ENCODE results near the gene SFRP5.

SFRP5 gene

DNA sequence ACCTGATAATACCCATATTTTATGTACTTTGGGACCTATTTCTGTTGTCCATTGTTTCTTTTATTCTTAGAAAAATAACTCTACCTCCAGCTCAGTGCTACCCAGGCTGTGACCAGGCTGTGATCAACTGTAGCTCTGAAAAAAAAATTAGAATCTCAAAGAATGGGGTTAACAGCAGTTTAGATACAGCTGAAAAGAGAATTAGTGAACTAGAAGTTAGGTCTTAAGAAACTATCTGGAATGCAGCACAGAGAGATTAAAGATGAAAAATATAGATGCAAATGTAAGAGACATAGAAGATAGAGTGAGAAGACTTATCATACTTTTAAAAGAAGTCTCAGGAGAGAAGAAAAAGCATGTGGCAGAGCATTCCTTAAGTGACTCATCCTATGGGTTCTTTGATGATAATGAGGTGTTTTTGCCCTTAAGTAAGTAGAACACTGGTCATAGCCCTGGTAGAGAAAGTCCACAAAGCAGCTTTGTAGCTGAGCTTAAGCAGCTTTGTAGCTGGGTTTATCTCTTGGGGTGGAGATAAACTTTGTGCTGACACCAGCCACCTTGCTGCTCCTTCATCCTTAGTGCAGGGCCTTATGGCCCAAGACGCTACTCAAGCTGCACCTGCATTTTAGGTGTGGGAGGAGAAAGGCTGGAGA is 27.3 kb upstream of the SFRP5 start:
- TF ChIP-seq, protein P1, sequence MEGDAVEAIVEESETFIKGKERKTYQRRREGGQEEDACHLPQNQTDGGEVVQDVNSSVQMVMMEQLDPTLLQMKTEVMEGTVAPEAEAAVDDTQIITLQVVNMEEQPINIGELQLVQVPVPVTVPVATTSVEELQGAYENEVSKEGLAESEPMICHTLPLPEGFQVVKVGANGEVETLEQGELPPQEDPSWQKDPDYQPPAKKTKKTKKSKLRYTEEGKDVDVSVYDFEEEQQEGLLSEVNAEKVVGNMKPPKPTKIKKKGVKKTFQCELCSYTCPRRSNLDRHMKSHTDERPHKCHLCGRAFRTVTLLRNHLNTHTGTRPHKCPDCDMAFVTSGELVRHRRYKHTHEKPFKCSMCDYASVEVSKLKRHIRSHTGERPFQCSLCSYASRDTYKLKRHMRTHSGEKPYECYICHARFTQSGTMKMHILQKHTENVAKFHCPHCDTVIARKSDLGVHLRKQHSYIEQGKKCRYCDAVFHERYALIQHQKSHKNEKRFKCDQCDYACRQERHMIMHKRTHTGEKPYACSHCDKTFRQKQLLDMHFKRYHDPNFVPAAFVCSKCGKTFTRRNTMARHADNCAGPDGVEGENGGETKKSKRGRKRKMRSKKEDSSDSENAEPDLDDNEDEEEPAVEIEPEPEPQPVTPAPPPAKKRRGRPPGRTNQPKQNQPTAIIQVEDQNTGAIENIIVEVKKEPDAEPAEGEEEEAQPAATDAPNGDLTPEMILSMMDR (IDR thresholded peaks at IDR 0.05; ENCODE audit: control insufficient read depth, extremely low read depth, insufficient read depth), result no peak
- no peak overlapping the region for H3K4me3 ChIP-seq (ENCODE audit: low read depth, low read length)
- DNase-seq (ENCODE audit: low read depth), result no peak

DNA sequence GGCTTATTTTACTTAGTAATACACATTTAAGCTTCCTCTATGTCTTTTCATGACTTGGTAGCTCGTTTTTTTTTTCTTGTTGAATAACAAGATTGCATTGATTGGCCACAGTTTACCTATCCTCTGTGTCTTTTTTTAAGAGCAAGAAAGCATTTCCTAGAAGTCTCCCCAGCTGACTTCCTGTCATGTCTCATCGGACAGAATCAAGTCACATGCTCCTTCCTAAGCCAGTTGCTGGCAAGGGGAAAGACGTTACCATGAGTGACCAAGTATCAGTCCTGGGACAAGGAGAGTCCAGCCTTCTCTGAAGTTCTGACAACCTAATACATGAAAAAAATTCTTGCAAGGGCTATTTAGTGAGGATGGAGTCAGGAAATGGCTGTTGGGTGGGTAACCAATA is 24.9 kb upstream of the SFRP5 start:
- no peak overlapping the region for H3K4me3 ChIP-seq (ENCODE audit: low read depth, low read length)
- no peak for DNase-seq (ENCODE audit: low read depth)
- TF ChIP-seq, protein P1 (IDR thresholded peaks at IDR 0.05; ENCODE audit: control insufficient read depth, extremely low read depth, insufficient read depth), result no peak

DNA sequence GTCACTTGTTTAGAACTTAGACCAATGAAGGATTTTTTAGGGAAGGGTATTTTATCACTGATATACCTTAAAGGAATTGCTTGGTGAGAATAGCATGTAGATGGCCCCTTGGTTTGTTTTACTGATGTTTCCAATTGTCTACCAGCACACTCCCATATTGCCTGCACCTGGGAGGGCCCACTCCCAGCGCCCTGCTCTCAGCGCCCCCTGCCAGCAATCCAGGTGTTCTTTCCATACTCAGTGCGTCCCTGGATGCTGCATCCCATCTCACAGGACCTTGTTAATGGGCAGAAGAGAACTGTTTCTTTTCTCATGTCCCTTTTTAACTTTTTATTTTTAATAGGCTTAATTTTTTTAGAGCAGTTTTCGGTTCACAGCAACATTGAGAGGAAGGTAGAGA is 24.1 kb upstream of the SFRP5 start:
- no peak for DNase-seq (ENCODE audit: low read depth)
- TF ChIP-seq, protein P1 (IDR thresholded peaks at IDR 0.05; ENCODE audit: control insufficient read depth, extremely low read depth, insufficient read depth), result no peak

DNA sequence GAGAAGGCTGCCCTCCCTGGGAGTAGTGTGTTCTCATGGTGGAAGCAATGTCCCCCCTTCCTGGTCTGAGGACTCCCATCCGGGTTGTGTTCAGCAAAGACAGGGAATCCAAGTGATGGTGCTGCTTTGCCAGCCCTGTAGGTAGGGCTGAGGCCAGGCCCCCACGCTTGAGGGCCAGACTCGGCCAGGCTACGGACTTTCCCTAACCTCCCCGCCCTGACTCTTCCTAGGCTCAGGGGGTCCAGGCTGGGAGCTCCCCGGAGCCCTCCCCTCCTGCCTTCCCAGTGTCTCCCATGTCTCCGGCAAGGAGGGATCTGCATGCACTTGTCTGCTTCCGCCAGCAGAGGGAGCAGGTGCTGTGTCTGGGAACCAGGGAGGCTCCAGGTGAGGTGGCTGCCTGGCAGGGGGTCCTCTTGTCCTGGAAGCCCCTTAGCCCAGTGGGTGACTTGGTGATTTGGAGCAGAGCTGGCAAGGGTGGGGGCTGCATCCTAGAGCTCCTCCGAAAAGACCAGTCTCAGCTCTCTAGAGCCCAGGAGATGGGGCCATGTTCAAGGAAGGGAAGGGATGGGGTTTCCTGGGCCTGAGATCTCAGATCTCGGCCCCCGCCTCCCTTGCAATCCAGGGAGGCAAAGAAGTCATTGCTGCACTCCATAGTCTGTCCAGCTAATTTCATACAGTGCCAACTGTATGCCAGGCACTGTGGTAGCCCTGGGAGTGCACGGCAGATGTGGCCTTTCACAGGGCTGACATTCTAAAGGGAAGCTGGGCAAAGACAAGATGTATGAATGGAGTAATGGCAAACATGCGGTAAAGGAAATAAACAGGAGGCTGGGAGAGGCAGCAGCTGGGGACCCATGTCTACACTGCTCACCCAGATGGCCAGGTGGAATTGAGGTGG is 20.3 kb upstream of the SFRP5 start:
- H3K4me3 ChIP-seq (ENCODE audit: low read depth, low read length), result no peak overlapping the region
- TF ChIP-seq, protein P1 (IDR thresholded peaks at IDR 0.05; ENCODE audit: control insufficient read depth, extremely low read depth, insufficient read depth), result peak; percentile 94
- DNase-seq (ENCODE audit: low read depth), result no peak

More for the DNA sequence above, 24.1 kb upstream of the SFRP5 start:
- H3K4me3 ChIP-seq (ENCODE audit: low read depth, low read length), result no peak overlapping the region

DNA sequence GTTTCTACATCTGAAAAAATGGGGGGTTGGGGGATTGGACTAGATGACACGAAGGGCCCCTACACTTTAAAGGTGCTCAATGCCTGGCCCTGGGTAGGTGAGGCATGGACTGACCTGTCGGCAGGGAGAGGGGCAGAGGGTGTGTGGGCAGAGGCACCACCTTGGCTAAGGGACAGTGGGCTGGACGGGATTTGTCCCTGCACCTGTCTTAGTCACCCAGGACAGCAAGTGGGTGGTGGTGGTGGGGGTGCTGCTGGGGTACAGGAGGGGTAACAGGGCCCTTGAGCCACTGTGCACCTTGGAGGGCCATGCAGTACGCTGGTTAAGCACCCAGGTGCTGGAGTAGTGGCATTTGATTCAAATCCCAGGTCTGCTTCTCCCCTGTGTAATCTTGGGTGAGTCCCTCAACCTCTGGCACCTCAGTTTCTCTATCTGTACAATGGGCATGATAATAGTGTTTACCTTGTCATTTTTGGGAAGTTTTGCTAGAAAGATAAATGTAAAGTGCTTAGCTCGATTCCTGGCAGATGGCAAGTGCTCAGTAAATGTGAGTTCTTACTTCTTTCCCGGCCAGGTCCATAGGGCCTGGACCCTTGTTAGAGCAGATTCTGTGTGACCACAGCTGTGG is 18.1 kb upstream of the SFRP5 start:
- no peak for DNase-seq (ENCODE audit: low read depth)
- TF ChIP-seq, protein P1 (IDR thresholded peaks at IDR 0.05; ENCODE audit: control insufficient read depth, extremely low read depth, insufficient read depth), result no peak
- no peak overlapping the region for H3K4me3 ChIP-seq (ENCODE audit: low read depth, low read length)

DNA sequence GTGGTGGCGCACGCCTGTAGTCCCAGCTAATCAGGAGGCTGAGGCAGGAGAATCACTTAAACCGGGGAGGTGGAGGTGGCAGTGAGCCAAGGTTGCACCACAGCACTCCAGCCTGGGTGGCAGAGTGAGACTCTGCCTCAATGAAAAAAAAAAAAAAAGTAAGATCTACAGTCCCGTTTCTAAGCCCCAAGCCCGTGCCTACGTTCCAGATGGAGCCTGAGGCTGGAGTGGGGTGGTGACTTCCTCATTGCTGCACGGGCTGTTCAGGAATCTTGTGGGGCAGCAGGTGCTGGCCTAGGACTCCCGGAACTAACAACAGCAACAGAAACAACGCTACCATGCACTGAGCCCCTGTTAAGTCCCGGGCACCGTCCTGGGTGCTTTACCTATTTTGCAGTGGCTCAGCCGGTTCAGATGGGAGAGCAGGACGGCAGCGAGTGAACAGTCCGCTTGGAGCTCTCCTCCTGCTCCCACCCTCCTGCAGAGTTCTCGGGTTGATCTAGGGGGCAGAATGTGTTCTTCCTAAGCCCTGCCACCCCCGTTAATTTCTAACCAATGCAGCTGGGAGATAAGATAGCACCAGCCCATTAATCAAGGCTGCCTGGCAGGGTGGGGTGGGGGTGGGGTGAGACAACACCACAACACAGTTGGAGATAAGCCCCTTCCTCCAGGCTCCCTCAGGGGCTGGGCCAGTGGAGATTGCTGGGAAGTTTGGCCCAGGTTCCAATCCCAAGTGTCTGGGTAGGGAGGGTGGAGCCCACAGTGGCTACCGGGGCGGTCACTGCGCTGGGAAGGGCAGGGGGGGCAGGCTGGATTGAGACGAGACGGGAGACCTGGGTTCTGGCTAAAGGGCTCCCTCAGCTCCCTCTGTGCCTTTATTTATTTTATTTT is 17.0 kb upstream of the SFRP5 start:
- TF ChIP-seq, protein P1 (IDR thresholded peaks at IDR 0.05; ENCODE audit: control insufficient read depth, extremely low read depth, insufficient read depth), result no peak
- H3K4me3 ChIP-seq (ENCODE audit: low read depth, low read length), result no peak overlapping the region
- no peak for DNase-seq (ENCODE audit: low read depth)

Data from LNCaP clone FGC (cell line).